ENCODE measurements around the gene IFNGR1.

- TF ChIP-seq POLR2A (IDR thresholded peaks at IDR 0.05; ENCODE audit: low read depth, low read length) (no peak), POLR2AphosphoS5 (IDR thresholded peaks at IDR 0.05; ENCODE audit: low read depth, low read length) (no peak)
Observed at GRCh38 chr6:137150072-137150471, 69.1 kb downstream of the IFNGR1 start.

All from GM12891 (cell line).